Colon (tissue), 2 donors: ENCODE measurements around the gene MYD88.

Source experiments
- FAIRE-seq: peaks from 2 replicates; lab custom pipeline; 2012; peaks lifted over from hg19 to GRCh38; lab: Jason Lieb, UNC
- donor health status: control.
- donor health status: control.

The MYD88 gene

GRCh38 chr3:38112378-38112761 lies 26.1 kb upstream of the MYD88 start:
- FAIRE-seq: no peak

- no peak for FAIRE-seq
These were observed 24.2 kb upstream of the MYD88 start for GRCh38 chr3:38114052-38114874.

- FAIRE-seq: no peak
These were observed 23.4 kb upstream of the MYD88 start for GRCh38 chr3:38114875-38115644.

DNA sequence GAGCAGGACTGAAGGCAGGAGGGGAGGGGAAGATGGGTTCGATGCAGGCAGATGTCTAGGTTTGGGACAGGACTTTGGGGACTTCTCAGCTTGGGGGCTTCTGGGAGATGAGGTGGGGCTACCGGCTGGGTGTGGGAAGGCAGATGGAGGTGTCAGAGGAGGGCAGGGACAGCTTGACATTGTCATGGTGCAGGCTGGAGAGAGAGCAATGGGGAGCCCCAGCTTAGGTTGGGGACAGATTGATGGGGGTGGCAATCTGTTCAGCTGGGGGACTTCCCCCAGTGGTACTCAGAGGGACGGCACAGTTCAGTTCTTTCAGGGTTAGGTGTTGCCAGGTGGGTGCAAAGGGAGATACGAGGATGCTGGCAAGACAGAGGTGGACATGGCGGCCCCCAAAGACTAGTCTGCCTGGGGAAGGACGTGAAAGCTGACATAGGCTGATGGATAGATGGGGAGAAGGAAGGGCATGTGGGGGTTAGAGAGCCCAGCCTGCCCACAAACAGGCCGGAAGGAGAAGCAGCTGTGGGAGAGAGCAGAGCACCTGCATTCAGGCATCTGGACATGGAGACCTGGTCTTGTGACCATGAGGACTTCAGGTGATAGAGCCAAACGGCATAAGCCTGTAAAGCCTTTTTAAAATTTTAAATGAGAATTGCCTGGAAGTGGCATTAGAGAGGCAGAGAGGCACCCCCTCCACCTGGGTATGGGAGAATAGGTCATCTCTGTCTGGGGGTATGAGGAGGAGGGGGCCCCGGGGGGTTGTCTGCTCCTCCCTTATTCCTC lies 22.6 kb upstream of the MYD88 start:
- FAIRE-seq: no peak

DNA sequence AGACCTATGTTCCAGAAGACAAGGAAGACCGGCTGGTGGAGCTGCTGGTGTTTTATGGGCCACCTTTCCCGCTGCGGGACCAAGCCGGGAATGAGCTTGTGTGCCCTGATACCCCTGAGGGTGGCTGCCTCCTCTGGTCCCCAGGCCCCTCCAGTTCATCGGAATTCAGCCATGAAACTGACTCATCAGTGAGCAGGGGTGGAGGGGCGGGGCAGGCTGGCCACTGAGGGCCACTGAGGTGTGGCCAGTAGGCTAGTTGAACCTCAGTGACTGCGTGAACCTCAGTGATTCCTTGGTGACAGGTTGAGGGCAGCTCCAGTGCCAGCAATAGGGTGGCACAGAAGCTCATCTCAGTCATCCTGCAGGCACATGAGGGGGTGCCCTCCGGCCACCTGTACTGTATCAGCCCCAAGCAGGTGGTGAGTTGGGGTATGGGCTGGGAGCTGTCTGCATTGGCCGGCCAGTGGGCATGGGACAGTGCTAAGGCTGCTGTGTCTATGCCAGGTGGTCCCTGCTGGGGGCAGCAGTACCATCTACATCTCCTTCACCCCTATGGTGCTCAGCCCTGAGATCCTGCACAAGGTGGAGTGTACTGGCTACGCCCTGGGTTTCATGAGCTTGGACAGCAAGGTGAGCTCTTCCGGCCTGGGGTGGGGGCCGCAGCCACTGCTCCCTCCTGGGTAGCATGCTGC lies 21.8 kb upstream of the MYD88 start:
- no peak for FAIRE-seq

DNA sequence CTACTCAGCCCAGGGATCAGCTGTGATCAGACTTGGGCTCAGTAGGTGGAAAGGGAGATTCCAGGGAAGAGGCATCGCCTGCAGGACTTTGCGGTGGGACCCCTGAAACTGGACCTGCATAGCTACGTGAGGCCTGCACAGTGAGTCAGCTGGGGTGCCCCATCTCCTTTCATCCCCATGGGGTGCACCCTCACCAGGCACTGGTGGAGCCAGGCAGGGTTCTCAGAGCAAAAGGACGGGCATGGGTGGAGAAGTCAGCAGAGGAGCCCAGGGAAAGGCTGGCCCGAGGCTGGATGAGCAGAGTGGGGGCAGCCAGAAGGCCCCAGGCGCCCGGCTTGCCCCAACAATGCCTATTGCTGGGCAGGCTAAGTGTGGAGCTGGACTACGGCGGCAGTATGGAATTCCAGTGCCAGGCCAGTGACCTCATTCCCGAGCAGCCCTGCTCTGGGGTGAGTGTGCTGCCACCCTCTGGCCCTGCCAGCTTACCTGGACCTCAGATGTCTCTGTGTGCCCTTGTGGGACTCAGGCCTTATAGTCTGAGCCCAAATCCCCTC lies 21.2 kb upstream of the MYD88 start:
- FAIRE-seq: no peak

GRCh38 chr3:38117748-38118420 lies 20.6 kb upstream of the MYD88 start:
- no peak for FAIRE-seq

DNA sequence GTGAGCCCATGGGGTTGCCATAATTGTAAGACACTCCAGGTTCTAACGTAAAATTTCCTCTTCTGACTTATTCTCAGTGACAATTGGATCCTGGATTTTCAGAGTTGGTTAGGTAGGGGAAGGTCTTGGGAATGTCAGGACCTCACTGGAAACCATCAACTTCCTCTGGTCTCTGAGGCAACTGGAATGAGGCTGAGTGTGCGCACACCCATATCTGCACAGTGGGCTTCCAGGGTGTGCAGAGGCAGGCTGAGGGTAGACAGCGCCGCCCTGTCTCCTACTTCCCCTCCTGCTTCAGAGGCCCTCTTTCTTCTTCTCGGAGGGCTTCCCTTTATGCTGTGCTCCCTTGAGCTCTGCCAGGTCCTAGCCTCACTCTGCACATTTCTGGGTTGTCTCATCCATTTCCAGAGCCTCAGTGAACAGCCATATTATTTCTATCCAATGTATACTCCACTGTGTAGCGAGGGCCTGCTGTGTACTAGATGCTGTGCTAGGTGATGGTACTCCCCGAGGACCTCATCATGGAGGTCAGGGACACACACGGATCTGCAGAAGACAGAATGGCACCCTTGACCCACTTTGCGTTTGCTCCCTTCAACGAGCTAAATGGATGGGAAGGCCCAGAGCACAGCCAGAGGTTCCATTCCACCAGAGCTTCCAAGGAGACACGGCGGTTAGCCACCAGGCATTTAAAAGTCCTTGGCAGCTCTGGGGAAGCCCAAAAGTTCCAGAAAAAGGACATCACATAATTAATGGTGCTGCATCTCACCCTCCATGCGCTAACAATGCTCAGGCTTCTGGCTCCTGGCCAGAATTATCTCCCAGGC lies 19.8 kb upstream of the MYD88 start:
- FAIRE-seq: no peak

- FAIRE-seq: no peak
These were observed 19.3 kb upstream of the MYD88 start for GRCh38 chr3:38119248-38119544.

DNA sequence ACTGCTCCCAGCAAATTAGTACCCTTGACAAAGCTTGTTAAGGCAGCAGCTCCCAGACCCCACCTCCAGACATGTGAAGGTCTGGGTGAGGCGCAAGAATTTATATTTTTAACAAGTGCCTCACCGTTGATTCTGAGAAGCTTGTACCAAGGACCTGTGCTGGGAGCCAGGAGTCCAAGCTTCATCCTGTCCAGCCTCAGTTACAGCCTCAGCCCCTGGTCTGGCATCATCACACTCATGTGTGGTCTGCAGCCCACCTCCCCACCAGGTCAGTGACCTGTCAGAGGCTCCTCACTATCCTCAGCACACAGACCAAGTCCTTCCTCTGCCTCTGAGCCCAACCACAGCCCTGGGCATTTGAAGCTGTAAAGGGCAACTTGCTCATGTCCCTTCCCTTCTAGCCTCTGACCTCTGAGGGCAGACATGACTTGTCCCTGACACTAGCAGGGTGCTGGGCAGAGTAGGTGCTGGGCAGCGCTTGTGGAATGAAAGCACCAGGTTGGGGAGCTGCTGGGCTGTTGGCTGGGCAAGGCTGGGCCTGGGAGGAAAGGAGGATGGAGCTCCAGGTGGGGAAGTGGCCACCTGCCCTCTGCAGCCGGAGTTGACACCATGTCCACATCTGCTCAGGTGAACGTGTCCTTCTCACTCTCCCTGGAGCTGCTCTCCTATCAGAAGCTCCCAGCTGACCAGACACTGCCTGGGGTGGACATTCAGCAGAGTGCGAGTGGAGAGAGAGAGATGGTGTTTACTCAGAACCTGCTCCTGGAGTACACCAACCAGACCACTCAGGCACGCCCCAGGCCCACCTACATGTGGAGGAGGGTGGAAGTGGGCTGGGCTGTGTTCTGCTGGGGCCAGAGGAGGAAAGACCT lies 18.4 kb upstream of the MYD88 start:
- FAIRE-seq: no peak

DNA sequence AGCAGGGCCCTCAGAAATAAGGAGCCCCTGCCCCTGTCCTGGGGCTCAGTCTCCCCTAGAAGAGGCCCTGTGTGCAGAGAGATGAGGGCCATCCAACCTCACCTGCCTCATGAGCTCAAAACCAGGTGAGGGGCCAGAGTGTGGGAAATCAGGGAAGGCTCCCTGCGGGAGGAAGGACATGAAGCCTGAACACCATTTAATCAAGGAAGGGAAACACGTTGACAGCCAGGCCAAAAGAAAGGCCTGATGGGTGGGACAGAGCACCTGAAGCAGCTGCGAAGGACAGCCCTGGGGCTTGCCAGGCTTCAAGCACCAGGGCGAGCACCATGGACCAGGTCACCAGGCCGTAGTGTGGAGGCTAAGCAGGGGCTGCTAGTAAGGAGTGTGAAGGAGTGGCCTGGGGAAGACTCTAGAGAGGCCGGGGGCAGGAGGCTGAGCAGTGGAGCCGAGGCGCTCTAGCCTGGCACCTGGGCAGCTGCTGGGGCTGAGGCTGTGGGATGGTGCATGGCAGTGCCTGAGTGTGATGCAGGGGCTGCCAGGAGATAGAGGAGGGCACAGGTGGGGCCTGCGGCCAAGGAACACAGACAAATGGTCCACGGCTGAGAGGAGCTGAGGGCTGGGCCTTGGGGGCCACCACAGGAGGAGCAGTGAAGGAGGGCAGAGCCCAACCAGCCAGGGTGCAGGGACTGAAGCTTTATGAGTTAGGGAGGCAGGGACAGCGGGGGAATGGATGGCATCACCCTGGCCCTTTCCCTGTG lies 17.6 kb upstream of the MYD88 start:
- no peak for FAIRE-seq

DNA sequence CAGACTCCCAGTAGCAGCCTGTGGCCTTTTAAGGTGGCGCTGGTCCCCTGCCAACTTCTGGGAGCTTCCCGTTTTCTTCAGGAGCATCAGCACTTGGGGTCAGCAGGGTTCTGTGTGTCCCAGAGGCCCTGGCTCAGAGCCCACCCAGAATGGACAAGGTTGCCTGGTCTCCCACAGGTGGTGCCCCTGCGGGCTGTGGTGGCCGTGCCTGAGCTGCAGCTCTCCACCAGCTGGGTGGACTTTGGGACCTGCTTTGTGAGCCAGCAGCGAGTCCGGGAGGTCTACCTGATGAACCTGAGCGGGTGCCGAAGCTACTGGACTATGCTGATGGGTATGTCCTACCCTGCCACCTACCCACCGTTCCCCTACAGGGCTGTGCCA lies 17.0 kb upstream of the MYD88 start:
- FAIRE-seq: no peak

DNA sequence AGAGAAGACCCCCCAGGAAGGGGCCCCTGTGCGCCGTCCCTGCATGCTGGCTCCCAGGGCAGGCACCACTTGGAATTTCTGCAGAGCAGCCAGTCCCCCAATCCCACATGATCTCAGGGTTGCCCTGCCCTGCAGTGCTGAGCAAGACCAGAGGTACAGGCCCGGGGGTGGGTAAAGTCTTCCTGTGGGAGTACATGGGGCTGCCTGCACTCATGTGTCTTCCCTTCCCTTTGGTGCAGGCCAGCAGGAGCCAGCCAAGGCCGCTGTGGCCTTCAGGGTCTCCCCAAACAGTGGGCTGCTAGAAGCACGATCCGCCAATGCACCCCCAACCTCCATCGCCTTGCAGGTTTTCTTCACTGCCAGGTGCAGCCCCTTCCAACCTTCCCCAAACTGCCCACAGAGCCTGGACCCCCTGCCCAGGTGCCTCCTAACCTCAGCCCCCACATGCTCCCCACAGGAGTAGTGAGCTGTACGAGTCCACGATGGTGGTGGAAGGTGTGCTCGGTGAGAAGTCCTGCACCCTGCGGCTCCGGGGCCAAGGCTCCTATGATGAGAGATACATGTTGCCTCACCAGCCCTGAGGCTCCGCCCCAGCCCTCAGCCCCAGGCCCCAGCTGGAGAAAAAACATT lies 16.5 kb upstream of the MYD88 start:
- FAIRE-seq: no peak

- FAIRE-seq: no peak
These were observed 15.7 kb upstream of the MYD88 start for GRCh38 chr3:38122712-38123290.

DNA sequence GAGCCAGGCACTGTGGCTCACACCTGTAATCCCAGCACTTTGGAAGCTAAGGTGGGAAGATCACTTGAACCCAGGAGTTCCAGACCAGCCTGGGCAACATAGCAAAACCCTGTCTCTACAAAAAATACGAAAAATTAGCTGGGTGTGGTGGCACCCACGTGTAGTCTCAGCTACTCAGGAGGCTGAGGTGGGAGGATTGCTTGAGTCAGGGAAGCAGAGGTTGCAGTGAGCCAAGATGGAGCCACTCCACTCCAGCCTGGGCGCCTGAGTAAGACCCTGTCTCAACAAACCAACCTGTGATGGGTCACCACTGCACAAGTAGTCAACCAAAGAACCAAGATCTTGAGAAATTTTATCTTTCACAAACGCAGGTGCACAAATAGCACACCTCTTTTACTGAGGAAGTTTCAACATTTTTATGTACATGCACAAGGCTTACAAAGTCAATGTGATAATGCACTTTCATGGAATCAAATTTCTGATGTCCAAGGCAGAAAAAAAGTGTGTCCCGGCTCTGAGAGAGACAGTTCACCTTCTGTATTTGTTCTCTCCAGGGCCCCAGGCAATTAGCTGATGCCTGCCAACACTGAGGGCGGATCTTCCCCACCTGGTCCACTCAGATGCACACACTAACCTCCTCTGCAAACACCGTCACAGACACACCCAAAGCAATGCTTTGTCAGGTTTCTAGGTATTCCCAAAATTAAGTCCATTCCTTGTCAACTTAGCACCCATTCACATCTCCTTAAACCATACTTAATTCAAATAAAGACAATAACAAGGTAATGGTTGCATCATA lies 13.9 kb upstream of the MYD88 start:
- FAIRE-seq: no peak

DNA sequence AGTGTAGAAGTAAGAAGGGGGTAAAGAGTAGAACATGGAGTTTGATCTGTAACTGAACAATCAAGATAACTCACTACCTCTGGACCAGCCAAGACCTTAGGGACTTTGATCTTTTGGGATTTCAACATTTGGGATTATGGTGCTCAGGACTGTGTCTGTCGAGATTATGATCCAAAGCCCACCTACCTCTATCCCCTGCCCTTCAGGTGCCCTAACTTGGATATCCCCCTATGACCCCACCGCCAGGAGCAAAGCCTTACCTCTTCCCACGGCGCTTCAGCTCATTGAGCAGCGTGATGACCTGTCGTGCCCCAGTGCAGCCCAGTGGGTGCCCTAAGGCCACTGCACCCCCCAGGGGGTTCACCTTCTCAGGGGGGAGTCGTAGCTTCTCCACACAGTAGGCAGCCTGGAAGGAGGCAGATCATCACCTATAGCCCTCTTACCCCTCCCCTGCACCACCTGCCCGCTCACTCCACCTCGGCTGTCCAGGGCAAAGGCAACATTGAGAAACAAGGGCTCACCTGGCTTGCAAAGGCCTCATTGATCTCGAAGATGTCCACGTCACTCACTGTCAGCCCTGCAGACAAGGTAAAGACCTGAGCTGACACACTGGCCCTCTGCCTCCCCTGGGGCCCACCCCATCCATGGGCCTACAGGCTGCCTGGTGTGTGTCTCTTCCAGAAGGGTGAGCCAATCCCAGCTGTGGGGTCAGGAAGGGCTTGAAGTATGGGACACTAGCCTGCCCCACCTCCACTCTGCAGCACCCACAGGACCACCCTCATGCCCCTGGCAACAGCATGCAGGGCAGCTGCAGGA lies 12.9 kb upstream of the MYD88 start:
- no peak for FAIRE-seq
